GM18526 (cell line): ENCODE measurements around the gene IFNL4.

Source experiments
- POLR2A ChIP-seq: IDR thresholded peaks from 3 replicates; pipeline ENCODE4 v1.6.1; 2011; ENCODE audit not compliant: insufficient read length; ENCODE audit errors: extremely low read depth

IFNL4 gene

DNA sequence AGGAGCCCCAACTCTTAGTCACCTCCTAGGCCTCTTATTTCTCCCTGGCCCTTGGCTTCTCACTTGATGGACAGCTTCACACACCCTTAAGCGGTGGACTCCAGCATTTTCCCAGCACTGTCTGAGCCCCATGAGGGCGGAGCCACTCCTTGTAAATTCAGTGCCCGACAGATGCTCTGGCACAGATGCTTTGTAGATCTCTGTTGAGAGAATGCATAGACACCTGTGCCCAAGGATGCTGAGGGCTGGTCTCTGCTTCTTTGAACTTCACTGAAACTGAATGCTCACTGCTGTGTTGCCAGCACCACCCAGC lies 47.9 kb downstream of the IFNL4 start:
- TF ChIP-seq POLR2A, result no peak

DNA sequence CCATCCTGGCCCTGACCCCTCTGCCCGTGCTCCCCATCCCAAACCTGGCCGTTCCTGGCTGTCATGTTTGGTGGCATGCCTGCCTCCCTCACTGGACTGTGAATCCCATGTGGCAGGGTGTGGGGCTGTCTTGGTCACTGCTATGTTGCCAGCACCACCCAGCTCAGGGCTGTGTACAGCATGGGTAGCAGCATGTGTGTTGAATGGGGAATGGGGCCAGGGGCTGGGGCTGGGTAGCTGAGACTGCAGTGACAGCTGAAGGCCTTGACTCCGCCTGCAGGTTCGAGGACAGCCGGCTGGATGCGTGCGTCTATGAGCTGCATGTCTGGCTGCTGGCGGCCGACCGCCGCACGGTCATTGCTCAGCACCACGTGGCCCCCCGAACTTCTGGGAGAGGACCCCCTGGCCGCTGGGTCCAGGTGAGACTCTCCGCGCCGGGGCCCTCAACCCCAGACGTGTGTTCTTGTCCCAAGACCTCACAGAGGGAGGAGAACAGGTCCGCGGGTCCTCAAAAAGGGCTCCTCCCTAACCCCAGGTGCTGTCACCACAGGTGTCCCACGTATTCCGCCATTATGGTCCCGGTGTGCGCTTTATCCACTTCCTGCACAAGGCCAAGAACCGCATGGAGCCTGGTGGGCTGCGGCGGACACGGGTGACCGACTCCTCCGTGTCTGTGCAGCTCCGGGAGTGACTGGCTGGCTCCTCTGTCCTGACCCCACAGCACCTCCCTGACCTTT lies 48.4 kb downstream of the IFNL4 start:
- no peak for TF ChIP-seq POLR2A

DNA sequence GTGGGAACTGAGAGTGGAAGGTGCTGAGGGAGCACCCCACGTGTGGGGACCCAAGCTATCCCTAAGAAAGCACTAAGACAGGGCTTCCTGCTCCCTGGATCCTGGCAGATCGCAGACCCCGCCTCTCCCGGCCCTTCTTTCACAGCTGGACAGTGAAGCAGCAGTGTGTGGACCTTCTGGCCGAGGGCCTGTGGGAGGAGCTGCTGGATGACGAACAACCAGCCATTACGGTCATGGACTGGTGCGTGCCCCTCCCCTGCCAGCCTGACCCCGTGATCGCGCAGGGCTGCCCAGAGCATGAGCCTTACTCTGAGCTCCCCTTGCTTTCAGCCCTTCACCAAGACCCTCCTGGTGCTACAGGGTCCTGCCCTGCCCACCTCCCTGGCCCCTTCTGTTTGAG lies 49.6 kb downstream of the IFNL4 start:
- no peak for TF ChIP-seq POLR2A

DNA sequence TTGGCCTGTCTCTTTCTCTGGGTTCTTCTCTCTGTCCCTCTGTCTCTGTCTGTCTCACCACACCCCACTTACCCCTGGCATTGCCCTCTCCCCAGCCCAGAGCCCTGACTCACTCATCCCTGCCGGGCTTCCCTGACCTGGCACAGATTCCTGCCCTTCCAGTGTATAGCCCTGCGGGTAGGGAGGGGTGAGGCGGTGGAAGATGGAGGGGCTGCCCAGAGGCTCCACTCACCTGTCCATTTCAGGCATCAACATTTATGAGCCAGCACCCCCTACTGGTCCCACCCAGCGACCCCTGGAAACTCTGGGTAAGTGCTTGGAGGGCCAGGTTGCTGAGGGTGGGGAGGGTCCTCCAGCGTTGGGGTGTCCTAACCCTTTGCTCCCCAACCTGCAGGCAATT lies 50.8 kb downstream of the IFNL4 start:
- no peak for TF ChIP-seq POLR2A

DNA sequence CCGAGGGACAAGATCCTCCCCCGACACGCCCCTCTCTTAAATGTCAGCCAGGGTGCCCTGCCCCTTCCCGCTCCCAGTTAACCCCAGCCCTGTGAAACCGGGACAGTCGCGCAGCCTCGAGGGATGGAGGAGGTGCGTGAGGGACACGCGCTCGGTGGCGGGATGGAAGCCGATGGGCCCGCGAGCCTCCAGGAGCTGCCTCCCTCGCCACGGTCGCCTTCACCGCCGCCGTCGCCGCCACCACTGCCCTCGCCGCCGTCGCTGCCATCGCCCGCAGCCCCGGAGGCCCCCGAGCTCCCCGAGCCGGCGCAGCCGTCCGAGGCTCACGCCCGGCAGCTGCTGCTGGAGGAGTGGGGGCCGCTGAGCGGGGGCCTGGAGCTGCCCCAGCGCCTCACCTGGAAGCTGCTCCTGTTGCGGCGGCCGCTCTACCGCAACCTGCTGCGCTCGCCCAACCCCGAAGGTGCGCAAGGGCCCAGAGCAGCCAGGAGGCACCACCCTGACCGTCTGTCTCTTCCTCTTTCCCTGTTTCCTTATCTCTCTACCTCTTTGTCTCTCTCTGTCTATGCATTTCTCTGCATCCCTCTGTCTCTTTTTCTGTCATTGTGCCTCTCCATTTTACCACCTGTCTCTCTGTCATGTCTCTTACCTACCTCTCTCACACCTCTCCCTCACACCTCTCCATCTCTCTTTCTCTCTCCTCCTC lies 51.6 kb downstream of the IFNL4 start, which contains the start of gene NCCRP1:
NCCRP1 (plus strand) TSS at position 105 of the 703 bp plus-strand sequence; CDS start at position 124, 19 bp downstream.
- TF ChIP-seq POLR2A, result no peak

DNA sequence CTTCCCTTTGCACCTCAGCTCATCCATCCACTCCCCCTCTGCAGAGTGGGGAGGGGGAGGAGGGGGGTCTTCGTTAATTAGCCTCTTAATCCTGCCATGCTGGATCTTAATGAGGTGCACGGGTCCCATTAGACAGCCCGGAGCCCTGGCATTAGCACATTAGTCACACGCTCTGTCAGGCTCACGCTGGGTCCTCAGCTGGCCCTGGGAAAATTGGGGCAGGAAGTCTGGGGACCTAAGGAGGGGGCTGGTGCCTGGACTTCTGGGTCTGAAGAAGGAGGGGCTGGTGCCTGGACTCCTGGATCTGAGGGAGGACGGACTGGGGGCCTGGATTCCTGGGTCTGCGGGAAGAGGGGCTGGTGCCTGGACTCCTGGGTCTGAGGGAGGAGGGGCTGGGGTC lies 52.3 kb downstream of the IFNL4 start:
- no peak for TF ChIP-seq POLR2A
